ENCODE results near the gene KDSR. TPM values are rescaled to one million over a fixed set of nuclear protein-coding genes. Genes with fewer than 3 reads are reported as not detected.

KDSR gene
- total RNA-seq, 1 donor from 2014 or later = 15.3 TPM

GRCh38 chr18:63313396-63313917, 53.5 kb downstream of the KDSR start:
- Mint-ChIP-seq H3K4me1 (peaks cover 87% of the 10 kb centered on the region), H3K36me3 (ENCODE audit: low read depth) (peaks cover 62% of the 10 kb centered on the region), H3K27me3 (no peaks in the 10 kb centered on the region), H3K4me3 (peak overlapping the region; percentile 77), H3K9me3 (no peaks in the 10 kb centered on the region), H3K27ac (peak overlapping the region; percentile 96)
- ChIA-PET CTCF (interaction anchor here (1.1 to 2.4 kb wide), 3 partner anchors 155 to 174 kb away, joined by 4 to 9 read pairs (median 5); no protein-coding TSS in a partner anchor), POLR2A (interaction anchor here (2.7 to 5.7 kb wide), 5 partner anchors 20 to 172 kb away, joined by 6 to 123 read pairs (median 69); no protein-coding TSS in a partner anchor)
- DNase-seq (no peak), ATAC-seq (ENCODE audit: low read depth) (no peak)
- TF ChIP-seq, protein P1, sequence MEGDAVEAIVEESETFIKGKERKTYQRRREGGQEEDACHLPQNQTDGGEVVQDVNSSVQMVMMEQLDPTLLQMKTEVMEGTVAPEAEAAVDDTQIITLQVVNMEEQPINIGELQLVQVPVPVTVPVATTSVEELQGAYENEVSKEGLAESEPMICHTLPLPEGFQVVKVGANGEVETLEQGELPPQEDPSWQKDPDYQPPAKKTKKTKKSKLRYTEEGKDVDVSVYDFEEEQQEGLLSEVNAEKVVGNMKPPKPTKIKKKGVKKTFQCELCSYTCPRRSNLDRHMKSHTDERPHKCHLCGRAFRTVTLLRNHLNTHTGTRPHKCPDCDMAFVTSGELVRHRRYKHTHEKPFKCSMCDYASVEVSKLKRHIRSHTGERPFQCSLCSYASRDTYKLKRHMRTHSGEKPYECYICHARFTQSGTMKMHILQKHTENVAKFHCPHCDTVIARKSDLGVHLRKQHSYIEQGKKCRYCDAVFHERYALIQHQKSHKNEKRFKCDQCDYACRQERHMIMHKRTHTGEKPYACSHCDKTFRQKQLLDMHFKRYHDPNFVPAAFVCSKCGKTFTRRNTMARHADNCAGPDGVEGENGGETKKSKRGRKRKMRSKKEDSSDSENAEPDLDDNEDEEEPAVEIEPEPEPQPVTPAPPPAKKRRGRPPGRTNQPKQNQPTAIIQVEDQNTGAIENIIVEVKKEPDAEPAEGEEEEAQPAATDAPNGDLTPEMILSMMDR (IDR thresholded peaks at IDR 0.05) = no peak
- intact Hi-C loops (cut with micrococcal nuclease) = loop anchor here (2.0 kb wide), 1 partner anchor 107 kb away; no protein-coding TSS in a partner anchor

- POLR2A ChIA-PET = interaction anchor here (0.6 to 5.7 kb wide), 16 partner anchors 8 to 182 kb away, joined by 3 to 123 read pairs (median 8); partner anchors contain the start of gene KDSR
- DNase-seq (no peak), ATAC-seq (ENCODE audit: low read depth) (peak; percentile 41)
- Mint-ChIP-seq H3K4me3 (peak overlapping the region; percentile 77), H3K36me3 (ENCODE audit: low read depth) (peaks cover 62% of the 10 kb centered on the region), H3K27ac (peak overlapping the region; percentile 96), H3K27me3 (no peaks in the 10 kb centered on the region), H3K9me3 (no peaks in the 10 kb centered on the region), H3K4me1 (peaks cover 92% of the 10 kb centered on the region)
- TF ChIP-seq, protein P1 (IDR thresholded peaks at IDR 0.05) = no peak
- intact Hi-C loops (cut with micrococcal nuclease) = loop anchor here (1.0 to 2.0 kb wide), 2 partner anchors 7 to 106 kb away; no protein-coding TSS in a partner anchor
- CTCF ChIA-PET = interaction anchor here (1.8 to 2.1 kb wide), 3 partner anchors 10 to 155 kb away, joined by 7 to 15 read pairs (median 8); no protein-coding TSS in a partner anchor
These were observed 54.1 kb downstream of the KDSR start for GRCh38 chr18:63312737-63313395.

GRCh38 chr18:63312019-63312409, 55.0 kb downstream of the KDSR start:
- DNase-seq (no peak), ATAC-seq (ENCODE audit: low read depth) (peak; percentile 1)
- POLR2A ChIA-PET = interaction anchor here (0.6 to 5.7 kb wide), 28 partner anchors 9 to 181 kb away, joined by 3 to 123 read pairs (median 5); partner anchors contain the start of gene KDSR
- peak overlapping the region; percentile 96 for H3K27ac Mint-ChIP-seq
- no peaks in the 10 kb centered on the region for H3K27me3 Mint-ChIP-seq
- peaks cover 94% of the 10 kb centered on the region for H3K4me1 Mint-ChIP-seq
- TF ChIP-seq, protein P1 (IDR thresholded peaks at IDR 0.05) = no peak
- intact Hi-C loops (cut with micrococcal nuclease) = loop anchor here (1.0 to 2.0 kb wide), 2 partner anchors 8 to 105 kb away; no protein-coding TSS in a partner anchor
- H3K36me3 Mint-ChIP-seq (ENCODE audit: low read depth) = peaks cover 58% of the 10 kb centered on the region
- CTCF ChIA-PET = interaction anchor here (1.0 to 2.1 kb wide), 8 partner anchors 11 to 180 kb away, joined by 3 to 15 read pairs (median 6); no protein-coding TSS in a partner anchor
- no peaks in the 10 kb centered on the region for H3K9me3 Mint-ChIP-seq
- H3K4me3 Mint-ChIP-seq = peak overlapping the region; percentile 77

DNA sequence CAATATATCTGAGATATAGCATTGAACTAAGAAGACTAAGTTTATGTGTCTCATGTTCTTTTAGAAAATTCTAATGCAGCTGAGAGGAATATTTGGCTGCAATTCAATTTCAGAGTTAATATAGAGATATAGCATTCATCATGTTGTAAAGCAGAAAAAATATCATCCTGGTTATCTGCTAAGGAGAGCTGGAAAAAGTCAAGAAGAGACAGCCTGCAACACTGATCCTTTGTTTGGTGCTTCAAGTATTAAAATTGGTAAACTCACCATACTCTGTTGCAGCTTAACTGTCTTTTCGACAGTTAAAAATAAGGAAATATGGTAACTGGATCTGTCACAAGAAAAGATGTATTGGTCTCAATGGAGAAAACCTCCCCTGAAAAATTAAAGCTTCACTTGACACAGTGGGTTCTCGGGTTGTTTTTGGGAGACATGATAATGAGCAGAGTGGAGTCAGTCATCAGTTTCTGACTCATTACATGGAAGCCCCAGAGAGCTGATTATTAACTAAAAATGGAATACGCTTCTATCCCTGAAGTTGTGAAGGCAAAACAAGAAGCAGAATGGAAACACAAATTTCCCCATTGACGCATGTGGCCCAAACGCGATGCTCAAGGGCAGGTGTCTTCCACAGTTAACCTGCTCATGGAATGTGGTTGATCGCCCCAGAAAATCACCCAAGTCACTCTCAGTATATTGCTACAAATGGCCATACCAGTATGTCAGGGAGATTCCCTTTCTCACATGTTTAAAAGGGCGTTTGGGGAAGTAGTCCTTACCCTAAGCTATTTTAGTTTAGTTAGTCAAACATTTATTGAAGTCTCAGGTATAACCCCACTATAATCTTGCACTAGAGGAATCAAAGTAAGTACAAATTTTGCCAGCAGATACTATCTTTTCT, 55.6 kb downstream of the KDSR start:
- Mint-ChIP-seq H3K9me3 (no peaks in the 10 kb centered on the region), H3K27me3 (no peaks in the 10 kb centered on the region), H3K36me3 (ENCODE audit: low read depth) (peaks cover 58% of the 10 kb centered on the region), H3K27ac (peak overlapping the region; percentile 96), H3K4me3 (peak overlapping the region; percentile 77), H3K4me1 (peaks cover 94% of the 10 kb centered on the region)
- ATAC-seq (ENCODE audit: low read depth) (peak; percentile 73), DNase-seq (peak; percentile 46)
- intact Hi-C loops (cut with micrococcal nuclease) = loop anchor here (1.0 to 2.0 kb wide), 4 partner anchors 9 to 150 kb away; no protein-coding TSS in a partner anchor
- CTCF ChIA-PET = interaction anchor here (1.0 to 2.1 kb wide), 10 partner anchors 12 to 180 kb away, joined by 3 to 15 read pairs (median 4); no protein-coding TSS in a partner anchor
- TF ChIP-seq, protein P1 (IDR thresholded peaks at IDR 0.05) = no peak
- POLR2A ChIA-PET = interaction anchor here (0.6 to 5.7 kb wide), 32 partner anchors 9 to 205 kb away, joined by 3 to 123 read pairs (median 4); partner anchors contain the start of gene KDSR
